WTC11 (cell line): Measurements from ENCODE around the gene TTC33. TPM values are rescaled to one million over a fixed set of nuclear protein-coding genes. Genes with fewer than 3 reads are reported as not detected.

ENCODE experiments used
- ATAC-seq: fragments of 200-7000 bp; cut with Tn5 transposase; 2 replicates; pipeline ENCODE4 v1.10.0; 2021; ENCODE audit warnings: mild to moderate bottlenecking, moderate library complexity
- CTCF ChIA-PET: fragments of 300-600 bp; sonication (Branson Sonifier 250); formaldehyde crosslinking; loops from one replicate; lab custom pipeline; 2021; ENCODE audit warnings: antibody characterized with exemption; lab: Charles Lee
- POLR2A ChIA-PET: fragments of 350-600 bp; sonication (Branson Sonifier 250); formaldehyde crosslinking; loops from one replicate; lab custom pipeline; 2021; ENCODE audit warnings: antibody characterized with exemption; lab: Charles Lee
- DNase-seq: peaks from one replicate; pipeline ENCODE4 v3.0.0; 2021; ENCODE audit warnings: low spot score
- H3K27ac Mint-ChIP-seq: 2 replicates; pipeline ENCODE4 v1.8.0; 2021; ENCODE audit warnings: mixed read lengths
- H3K27me3 Mint-ChIP-seq: 2 replicates; pipeline ENCODE4 v1.8.0; 2021; ENCODE audit warnings: low read depth, mild to moderate bottlenecking, moderate library complexity, mixed read lengths
- H3K36me3 Mint-ChIP-seq: 2 replicates; pipeline ENCODE4 v1.8.0; 2021; ENCODE audit warnings: mixed read lengths
- H3K4me1 Mint-ChIP-seq: 2 replicates; pipeline ENCODE4 v1.8.0; 2022; ENCODE audit warnings: mixed read lengths
- H3K4me3 Mint-ChIP-seq: 2 replicates; pipeline ENCODE4 v1.8.0; 2021; ENCODE audit warnings: mild to moderate bottlenecking, moderate library complexity, mixed read lengths
- H3K9me3 Mint-ChIP-seq: 2 replicates; pipeline ENCODE4 v1.8.0; 2021; ENCODE audit warnings: mixed read lengths
- CBFB ChIP-seq: sonication (generic); formaldehyde crosslinking; IDR thresholded peaks from 2 replicates; pipeline ENCODE4 v1.8.1; 2022; ENCODE audit warnings: mild to moderate bottlenecking, low read depth, missing genetic modification reagents
- CREM ChIP-seq: sonication (generic); formaldehyde crosslinking; IDR thresholded peaks from 2 replicates; pipeline ENCODE4 v1.8.1; 2022; ENCODE audit warnings: mild to moderate bottlenecking, missing genetic modification reagents, moderate library complexity
- E2F5 ChIP-seq: sonication (generic); formaldehyde crosslinking; IDR thresholded peaks from 2 replicates; pipeline ENCODE4 v1.8.1; 2022; ENCODE audit warnings: mild to moderate bottlenecking, moderate library complexity, missing genetic modification reagents
- FOXJ3 ChIP-seq: sonication (generic); formaldehyde crosslinking; IDR thresholded peaks from 2 replicates; pipeline ENCODE4 v1.9.0; 2021; ENCODE audit warnings: missing genetic modification reagents, mild to moderate bottlenecking, borderline replicate concordance
- HMGA2 ChIP-seq: fragments of 250-450 bp; sonication (Bioruptor Pico); IDR thresholded peaks from 2 replicates; pipeline ENCODE4 v1.4.0; 2021; ENCODE audit warnings: mild to moderate bottlenecking, moderate library complexity
- NR2C2 ChIP-seq: sonication (generic); formaldehyde crosslinking; IDR thresholded peaks from 2 replicates; pipeline ENCODE4 v1.8.0; 2022; ENCODE audit warnings: mild to moderate bottlenecking, missing genetic modification reagents
- PREB ChIP-seq: sonication (generic); formaldehyde crosslinking; IDR thresholded peaks from 2 replicates; pipeline ENCODE4 v1.8.1; 2022; ENCODE audit warnings: mild to moderate bottlenecking, missing genetic modification reagents, moderate library complexity, borderline replicate concordance
- RORB ChIP-seq: fragments of 250-450 bp; sonication (Bioruptor Pico); IDR thresholded peaks from 2 replicates; pipeline ENCODE4 v1.9.0; 2021; ENCODE audit warnings: mild to moderate bottlenecking
- TP53 ChIP-seq: sonication (generic); formaldehyde crosslinking; IDR thresholded peaks from 2 replicates; pipeline ENCODE4 v1.8.1; 2023; ENCODE audit warnings: mild to moderate bottlenecking, missing genetic modification reagents
- ZNF423 ChIP-seq: fragments of 250-450 bp; sonication (Bioruptor Pico); IDR thresholded peaks from 2 replicates; pipeline ENCODE4 v2.1.2; 2022; ENCODE audit warnings: mild to moderate bottlenecking, moderate library complexity
- ZNF512 ChIP-seq: sonication (generic); formaldehyde crosslinking; IDR thresholded peaks from 2 replicates; pipeline ENCODE4 v1.8.1; 2022; ENCODE audit warnings: missing genetic modification reagents, borderline replicate concordance
- total RNA-seq: library from RNA; stranded (reverse); gene quantifications from 3 replicates; pipeline ENCODE4 v1.2.3, GENCODE V29; 2021
- TF ChIP-seq, protein P1 (sequence below): fragments of 250-450 bp; sonication (Bioruptor Pico); IDR thresholded peaks from 2 replicates; pipeline ENCODE4 v1.9.0; 2021; ENCODE audit warnings: mild to moderate bottlenecking
- TF ChIP-seq, protein P2 (sequence below): sonication (generic); formaldehyde crosslinking; conservative IDR thresholded peaks from 2 replicates; pipeline ENCODE4 v1.8.1; 2022; ENCODE audit warnings: mild to moderate bottlenecking, missing genetic modification reagents

Gene TTC33
- total RNA-seq, 1 experiment from 2014 or later, result 9.2 TPM

DNA sequence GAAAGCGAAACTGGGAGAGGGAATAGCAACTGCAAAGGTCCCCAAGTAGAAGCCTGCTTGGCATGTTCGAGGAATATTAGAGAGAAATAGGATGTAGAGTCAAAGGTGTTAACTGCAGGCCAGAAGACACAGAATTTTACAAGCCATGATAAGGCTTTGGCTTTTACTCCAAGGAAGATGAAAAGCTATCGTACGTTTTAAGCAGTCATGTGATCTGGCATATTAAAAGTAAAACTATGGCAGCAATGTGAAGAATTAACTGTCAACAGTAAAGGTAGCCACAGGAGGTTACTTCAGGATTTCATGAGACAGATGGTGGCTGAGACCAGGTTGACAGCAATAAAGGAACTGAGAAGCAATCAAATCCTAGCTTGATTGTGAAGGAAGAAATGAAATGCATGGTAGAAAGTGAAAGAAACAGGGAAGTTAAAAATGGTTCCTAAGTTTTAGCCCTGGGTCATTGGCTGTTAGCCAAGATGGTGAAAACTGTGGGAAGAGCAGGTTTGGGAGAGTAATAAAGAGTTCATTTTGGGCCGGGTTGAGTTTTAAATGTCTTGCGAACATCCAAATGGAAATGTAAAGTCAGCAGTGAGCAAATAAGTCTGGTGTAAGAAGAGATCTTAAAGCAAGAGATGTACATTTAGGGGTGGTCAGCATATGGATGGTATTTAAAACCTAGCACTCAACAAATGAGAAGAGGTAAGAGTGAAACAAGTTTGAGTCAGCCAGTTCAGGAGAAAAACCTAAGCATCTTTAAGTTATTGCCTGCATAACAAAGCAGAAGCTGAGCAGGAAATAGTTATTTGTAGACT, 20.3 kb upstream of the TTC33 start:
- Mint-ChIP-seq H3K27me3 (no peaks in the 10 kb centered on the region), H3K4me3 (no peak overlapping the region), H3K9me3 (no peaks in the 10 kb centered on the region), H3K27ac (no peak overlapping the region), H3K4me1 (no peaks in the 10 kb centered on the region), H3K36me3 (peaks cover 26% of the 10 kb centered on the region)
- TF ChIP-seq E2F5 (CRISPR knock-in tag), result no peak
- POLR2A ChIA-PET, result no interaction called here
- no peak for DNase-seq
- CTCF ChIA-PET, result no interaction called here
- ATAC-seq, result no peak

DNA sequence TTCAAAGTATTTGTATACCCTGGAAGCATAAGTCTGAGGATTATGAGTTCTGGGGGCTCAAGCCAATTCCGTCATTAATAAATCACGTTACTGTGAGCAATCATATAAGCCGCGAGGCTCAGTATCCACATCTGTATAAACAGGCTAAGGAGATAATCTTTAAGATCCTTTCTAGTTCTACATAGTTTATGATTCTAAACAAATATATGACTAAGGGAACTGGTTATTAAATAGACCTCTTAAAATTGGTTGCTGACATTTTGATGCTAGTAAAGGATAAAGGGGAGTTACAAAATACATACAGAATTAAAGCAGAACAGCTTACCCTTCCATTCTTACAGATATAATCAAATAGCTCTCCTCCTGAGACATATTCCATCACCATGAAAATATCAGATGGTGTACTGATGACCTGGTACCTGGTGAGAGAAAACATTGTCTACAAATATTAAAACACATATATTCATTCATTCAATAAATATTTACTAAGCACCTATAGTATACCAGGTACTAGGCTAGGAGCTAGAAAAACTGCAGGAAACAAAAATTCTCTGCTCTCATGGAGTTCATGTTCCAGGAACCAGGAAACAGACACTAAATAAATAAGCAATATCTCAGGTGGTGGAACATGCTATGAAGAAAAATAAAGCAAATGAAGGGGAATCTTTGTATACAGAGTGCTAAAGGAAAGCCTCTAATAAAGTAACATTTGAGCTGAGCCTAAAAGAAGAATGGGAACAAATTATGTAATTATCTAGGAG, 19.5 kb upstream of the TTC33 start:
- Mint-ChIP-seq H3K9me3 (no peaks in the 10 kb centered on the region), H3K27ac (no peak overlapping the region), H3K4me3 (no peak overlapping the region), H3K27me3 (no peaks in the 10 kb centered on the region), H3K36me3 (peaks cover 29% of the 10 kb centered on the region), H3K4me1 (no peaks in the 10 kb centered on the region)
- TF ChIP-seq FOXJ3 (CRISPR knock-in tag) (no peak), TP53 (no peak), HMGA2 (CRISPR knock-in tag) (no peak), PREB (CRISPR knock-in tag) (no peak), ZNF423 (CRISPR knock-in tag) (no peak)
- TF ChIP-seq, protein P1, sequence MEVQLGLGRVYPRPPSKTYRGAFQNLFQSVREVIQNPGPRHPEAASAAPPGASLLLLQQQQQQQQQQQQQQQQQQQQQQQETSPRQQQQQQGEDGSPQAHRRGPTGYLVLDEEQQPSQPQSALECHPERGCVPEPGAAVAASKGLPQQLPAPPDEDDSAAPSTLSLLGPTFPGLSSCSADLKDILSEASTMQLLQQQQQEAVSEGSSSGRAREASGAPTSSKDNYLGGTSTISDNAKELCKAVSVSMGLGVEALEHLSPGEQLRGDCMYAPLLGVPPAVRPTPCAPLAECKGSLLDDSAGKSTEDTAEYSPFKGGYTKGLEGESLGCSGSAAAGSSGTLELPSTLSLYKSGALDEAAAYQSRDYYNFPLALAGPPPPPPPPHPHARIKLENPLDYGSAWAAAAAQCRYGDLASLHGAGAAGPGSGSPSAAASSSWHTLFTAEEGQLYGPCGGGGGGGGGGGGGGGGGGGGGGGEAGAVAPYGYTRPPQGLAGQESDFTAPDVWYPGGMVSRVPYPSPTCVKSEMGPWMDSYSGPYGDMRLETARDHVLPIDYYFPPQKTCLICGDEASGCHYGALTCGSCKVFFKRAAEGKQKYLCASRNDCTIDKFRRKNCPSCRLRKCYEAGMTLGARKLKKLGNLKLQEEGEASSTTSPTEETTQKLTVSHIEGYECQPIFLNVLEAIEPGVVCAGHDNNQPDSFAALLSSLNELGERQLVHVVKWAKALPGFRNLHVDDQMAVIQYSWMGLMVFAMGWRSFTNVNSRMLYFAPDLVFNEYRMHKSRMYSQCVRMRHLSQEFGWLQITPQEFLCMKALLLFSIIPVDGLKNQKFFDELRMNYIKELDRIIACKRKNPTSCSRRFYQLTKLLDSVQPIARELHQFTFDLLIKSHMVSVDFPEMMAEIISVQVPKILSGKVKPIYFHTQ, result no peak
- CTCF ChIA-PET, result no interaction called here
- ATAC-seq, result no peak
- POLR2A ChIA-PET, result no interaction called here
- no peak for DNase-seq

GRCh38 chr5:40774623-40775022, 18.9 kb upstream of the TTC33 start:
- DNase-seq, result no peak
- Mint-ChIP-seq H3K27ac (no peak overlapping the region), H3K4me1 (no peaks in the 10 kb centered on the region), H3K36me3 (peaks cover 29% of the 10 kb centered on the region), H3K9me3 (no peaks in the 10 kb centered on the region), H3K27me3 (no peaks in the 10 kb centered on the region), H3K4me3 (no peak overlapping the region)
- TF ChIP-seq ZNF512 (CRISPR knock-in tag), result no peak
- no peak for TF ChIP-seq CBFB
- no peak for TF ChIP-seq RORB
- no peak for TF ChIP-seq CREM (CRISPR knock-in tag)
- TF ChIP-seq, protein P2, sequence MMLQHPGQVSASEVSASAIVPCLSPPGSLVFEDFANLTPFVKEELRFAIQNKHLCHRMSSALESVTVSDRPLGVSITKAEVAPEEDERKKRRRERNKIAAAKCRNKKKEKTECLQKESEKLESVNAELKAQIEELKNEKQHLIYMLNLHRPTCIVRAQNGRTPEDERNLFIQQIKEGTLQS, result no peak
- no peak for TF ChIP-seq NR2C2 (CRISPR knock-in tag)
- CTCF ChIA-PET, result no interaction called here
- POLR2A ChIA-PET, result no interaction called here
- ATAC-seq, result no peak
